Measurements from ENCODE around the gene SHANK1.

SHANK1 gene

DNA sequence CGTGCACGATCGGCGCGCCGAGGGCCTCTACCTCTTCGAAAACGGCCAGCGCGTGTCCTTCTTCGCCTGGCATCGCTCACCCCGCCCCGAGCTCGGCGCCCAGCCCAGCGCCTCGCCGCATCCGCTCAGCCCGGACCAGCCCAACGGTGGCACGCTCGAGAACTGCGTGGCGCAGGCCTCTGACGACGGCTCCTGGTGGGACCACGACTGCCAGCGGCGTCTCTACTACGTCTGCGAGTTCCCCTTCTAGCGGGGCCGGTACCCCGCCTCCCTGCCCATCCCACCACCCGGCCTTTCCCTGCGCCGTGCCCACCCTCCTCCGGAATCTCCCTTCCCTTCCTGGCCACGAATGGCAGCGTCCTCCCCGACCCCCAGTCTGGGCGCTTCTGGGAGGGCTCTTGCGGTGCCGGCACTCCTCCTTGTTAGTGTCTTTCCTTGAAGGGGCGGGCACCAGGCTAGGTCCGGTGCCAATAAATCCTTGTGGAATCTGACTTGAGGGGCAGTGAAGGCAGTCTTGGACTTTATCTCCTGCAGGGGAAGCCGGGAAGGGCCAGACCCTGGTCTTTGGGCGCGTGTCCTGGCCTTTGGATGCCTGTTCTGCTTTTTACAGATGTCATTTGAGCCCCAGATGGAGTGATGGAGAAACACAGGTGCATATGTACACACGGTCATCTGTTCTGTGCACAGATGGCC lies 5.8 kb upstream of the SHANK1 start:
- no peaks in the 10 kb centered on the region for H3K79me2 ChIP-seq (ENCODE audit: low read length)
- H3K27ac ChIP-seq (ENCODE audit: low read length), result no peak overlapping the region
- no peak overlapping the region for H3K4me3 ChIP-seq (ENCODE audit: low read length)
- H3K9ac ChIP-seq (ENCODE audit: low read length), result no peak overlapping the region
- no peaks in the 10 kb centered on the region for H4K20me1 ChIP-seq (ENCODE audit: insufficient read depth, low read length)
- H2AFZ ChIP-seq (ENCODE audit: low read depth, low read length), result no peak overlapping the region
- H3K9me3 ChIP-seq (ENCODE audit: insufficient read depth, low read length), result no peaks in the 10 kb centered on the region
- H3K4me1 ChIP-seq (ENCODE audit: low read length), result no peaks in the 10 kb centered on the region
- TF ChIP-seq EZH2phosphoT487 (IDR thresholded peaks at IDR 0.05; ENCODE audit: low read depth), result no peak
- TF ChIP-seq, protein P1, sequence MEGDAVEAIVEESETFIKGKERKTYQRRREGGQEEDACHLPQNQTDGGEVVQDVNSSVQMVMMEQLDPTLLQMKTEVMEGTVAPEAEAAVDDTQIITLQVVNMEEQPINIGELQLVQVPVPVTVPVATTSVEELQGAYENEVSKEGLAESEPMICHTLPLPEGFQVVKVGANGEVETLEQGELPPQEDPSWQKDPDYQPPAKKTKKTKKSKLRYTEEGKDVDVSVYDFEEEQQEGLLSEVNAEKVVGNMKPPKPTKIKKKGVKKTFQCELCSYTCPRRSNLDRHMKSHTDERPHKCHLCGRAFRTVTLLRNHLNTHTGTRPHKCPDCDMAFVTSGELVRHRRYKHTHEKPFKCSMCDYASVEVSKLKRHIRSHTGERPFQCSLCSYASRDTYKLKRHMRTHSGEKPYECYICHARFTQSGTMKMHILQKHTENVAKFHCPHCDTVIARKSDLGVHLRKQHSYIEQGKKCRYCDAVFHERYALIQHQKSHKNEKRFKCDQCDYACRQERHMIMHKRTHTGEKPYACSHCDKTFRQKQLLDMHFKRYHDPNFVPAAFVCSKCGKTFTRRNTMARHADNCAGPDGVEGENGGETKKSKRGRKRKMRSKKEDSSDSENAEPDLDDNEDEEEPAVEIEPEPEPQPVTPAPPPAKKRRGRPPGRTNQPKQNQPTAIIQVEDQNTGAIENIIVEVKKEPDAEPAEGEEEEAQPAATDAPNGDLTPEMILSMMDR (IDR thresholded peaks at IDR 0.05; ENCODE audit: low read depth, low read length), result no peak
- no peak overlapping the region for H3K4me2 ChIP-seq (ENCODE audit: low read length)
- no peaks in the 10 kb centered on the region for H3K36me3 ChIP-seq (replicated peaks; ENCODE audit: low read depth, low read length)
- H3K27me3 ChIP-seq (ENCODE audit: low read depth, low read length), result no peaks in the 10 kb centered on the region; the same call in 1 of the 2 replicates

DNA sequence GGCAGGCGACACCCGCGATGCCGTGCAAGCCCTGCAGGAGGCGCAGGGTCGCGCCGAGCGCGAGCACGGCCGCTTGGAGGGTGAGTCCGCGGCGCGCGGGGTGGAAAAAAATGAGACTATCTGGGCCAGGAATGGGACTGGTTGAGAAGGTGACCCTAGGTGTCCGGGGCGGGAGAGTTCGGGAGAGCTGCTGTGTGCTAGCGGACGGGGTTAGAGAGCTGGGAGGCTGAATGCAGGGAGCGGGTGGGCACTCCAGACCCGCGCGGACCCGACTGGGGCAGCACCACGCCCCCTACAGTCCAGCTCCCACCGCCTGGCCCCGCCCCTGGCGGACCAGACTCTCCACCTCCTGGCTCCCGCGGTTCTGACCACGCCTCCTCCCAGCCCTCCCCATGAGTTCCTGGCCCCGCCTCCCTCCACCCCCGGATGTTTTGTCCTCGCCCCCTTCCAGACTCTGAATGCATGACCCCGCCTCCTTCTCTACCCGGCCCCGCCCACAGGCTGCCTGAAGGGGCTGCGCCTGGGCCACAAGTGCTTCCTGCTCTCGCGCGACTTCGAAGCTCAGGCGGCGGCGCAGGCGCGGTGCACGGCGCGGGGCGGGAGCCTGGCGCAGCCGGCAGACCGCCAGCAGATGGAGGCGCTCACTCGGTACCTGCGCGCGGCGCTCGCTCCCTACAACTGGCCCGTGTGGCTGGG lies 5.1 kb upstream of the SHANK1 start:
- H3K4me3 ChIP-seq (ENCODE audit: low read length), result no peak overlapping the region
- H3K4me1 ChIP-seq (ENCODE audit: low read length), result no peaks in the 10 kb centered on the region
- no peaks in the 10 kb centered on the region for H3K79me2 ChIP-seq (ENCODE audit: low read length)
- no peak overlapping the region for H3K4me2 ChIP-seq (ENCODE audit: low read length)
- no peak overlapping the region for H3K27ac ChIP-seq (ENCODE audit: low read length)
- H4K20me1 ChIP-seq (ENCODE audit: insufficient read depth, low read length), result no peaks in the 10 kb centered on the region
- no peak overlapping the region for H2AFZ ChIP-seq (ENCODE audit: low read depth, low read length)
- no peaks in the 10 kb centered on the region; the same call in 1 of the 2 replicates for H3K27me3 ChIP-seq (ENCODE audit: low read depth, low read length)
- H3K9ac ChIP-seq (ENCODE audit: low read length), result no peak overlapping the region
- H3K36me3 ChIP-seq (replicated peaks; ENCODE audit: low read depth, low read length), result no peaks in the 10 kb centered on the region
- H3K9me3 ChIP-seq (ENCODE audit: insufficient read depth, low read length), result no peaks in the 10 kb centered on the region
- TF ChIP-seq, protein P1 (IDR thresholded peaks at IDR 0.05; ENCODE audit: low read depth, low read length), result no peak
- no peak for TF ChIP-seq EZH2phosphoT487 (IDR thresholded peaks at IDR 0.05; ENCODE audit: low read depth)

DNA sequence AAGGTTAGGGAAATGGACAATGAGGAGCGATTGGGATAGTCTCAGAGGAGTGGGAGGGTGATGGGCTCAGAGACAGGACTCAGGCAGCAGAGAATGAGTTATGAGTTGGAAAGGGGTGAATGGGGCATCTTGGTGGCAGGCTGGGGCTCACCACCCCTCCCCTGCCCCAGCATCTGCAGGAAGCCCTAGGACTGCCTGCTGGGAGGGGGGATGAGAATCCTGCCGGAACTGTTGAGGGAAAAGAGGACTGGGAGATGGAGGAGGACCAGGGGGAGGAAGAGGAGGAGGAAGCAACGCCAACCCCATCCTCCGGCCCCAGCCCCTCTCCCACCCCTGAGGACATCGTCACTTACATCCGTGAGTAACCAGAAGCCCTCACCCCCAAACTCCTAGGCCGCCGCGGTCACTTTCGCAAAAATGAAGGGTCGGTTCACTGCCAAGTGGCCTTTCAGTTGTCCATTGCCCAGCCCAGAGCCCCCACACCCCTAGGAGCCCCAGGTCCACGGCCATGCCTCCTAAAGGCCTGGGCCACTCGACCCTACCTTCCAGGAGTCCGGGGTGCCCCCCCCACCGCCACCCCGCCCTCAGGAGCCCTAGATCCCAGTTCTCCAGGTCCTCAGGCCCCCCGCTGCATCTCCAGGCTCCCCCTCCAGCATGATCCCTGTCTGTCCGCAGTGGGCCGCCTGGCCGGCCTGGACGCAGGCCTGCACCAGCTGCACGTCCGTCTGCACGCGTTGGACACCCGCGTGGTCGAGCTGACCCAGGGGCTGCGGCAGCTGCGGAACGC lies 4.3 kb upstream of the SHANK1 start:
- Histone ChIP-seq H3K27me3 (ENCODE audit: low read depth, low read length) (no peaks in the 10 kb centered on the region; the same call in 1 of the 2 replicates), H3K36me3 (replicated peaks; ENCODE audit: low read depth, low read length) (no peaks in the 10 kb centered on the region), H3K79me2 (ENCODE audit: low read length) (no peaks in the 10 kb centered on the region), H3K4me1 (ENCODE audit: low read length) (no peaks in the 10 kb centered on the region), H2AFZ (ENCODE audit: low read depth, low read length) (no peak overlapping the region), H3K27ac (ENCODE audit: low read length) (no peak overlapping the region), H4K20me1 (ENCODE audit: insufficient read depth, low read length) (no peaks in the 10 kb centered on the region), H3K9ac (ENCODE audit: low read length) (no peak overlapping the region), H3K9me3 (ENCODE audit: insufficient read depth, low read length) (no peaks in the 10 kb centered on the region), H3K4me2 (ENCODE audit: low read length) (no peak overlapping the region), H3K4me3 (ENCODE audit: low read length) (no peak overlapping the region)
- no peak for TF ChIP-seq EZH2phosphoT487 (IDR thresholded peaks at IDR 0.05; ENCODE audit: low read depth)
- TF ChIP-seq, protein P1 (IDR thresholded peaks at IDR 0.05; ENCODE audit: low read depth, low read length), result no peak

DNA sequence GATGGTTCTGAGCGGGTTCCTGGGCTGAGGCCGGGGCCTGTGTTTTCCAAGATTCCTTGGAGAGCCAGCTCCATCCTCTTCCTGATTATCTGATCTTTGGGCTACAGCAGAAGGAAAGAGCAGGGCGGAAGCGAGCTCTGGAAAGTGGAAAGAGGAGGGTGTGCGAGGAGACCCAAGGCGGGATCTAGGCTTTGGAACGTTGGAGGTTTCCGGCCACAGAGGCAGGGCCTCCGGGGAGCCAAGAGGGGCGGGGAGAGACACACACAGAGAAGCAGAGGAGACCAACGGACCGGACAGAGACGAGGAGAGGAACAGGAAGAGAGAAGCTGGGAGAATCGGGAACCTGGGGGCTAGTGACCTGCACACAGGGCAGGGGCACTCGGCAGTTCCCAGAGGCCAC lies 3.5 kb upstream of the SHANK1 start, which contains the start of gene CLEC11A:
Gene CLEC11A (plus strand): TSS at position 296 of the 400 bp plus-strand sequence. CDS start 162 bp downstream, outside the sequence.
- TF ChIP-seq, protein P1 (IDR thresholded peaks at IDR 0.05; ENCODE audit: low read depth, low read length), result no peak
- no peak for TF ChIP-seq EZH2phosphoT487 (IDR thresholded peaks at IDR 0.05; ENCODE audit: low read depth)
- Histone ChIP-seq H4K20me1 (ENCODE audit: insufficient read depth, low read length) (no peaks in the 10 kb centered on the region), H3K27me3 (ENCODE audit: low read depth, low read length) (no peaks in the 10 kb centered on the region; the same call in 1 of the 2 replicates), H3K79me2 (ENCODE audit: low read length) (no peaks in the 10 kb centered on the region), H3K4me1 (ENCODE audit: low read length) (no peaks in the 10 kb centered on the region), H3K36me3 (replicated peaks; ENCODE audit: low read depth, low read length) (no peaks in the 10 kb centered on the region), H3K9ac (ENCODE audit: low read length) (no peak within 1 kb of the TSS), H3K4me2 (ENCODE audit: low read length) (no peak within 1 kb of the TSS), H3K4me3 (ENCODE audit: low read length) (no peak within 1 kb of the TSS), H3K9me3 (ENCODE audit: insufficient read depth, low read length) (no peaks in the 10 kb centered on the region), H2AFZ (ENCODE audit: low read depth, low read length) (no peak within 1 kb of the TSS), H3K27ac (ENCODE audit: low read length) (no peak within 1 kb of the TSS)
